Activated CD4-positive, alpha-beta memory T cell treated with anti-CD3 and anti-CD28 coated beads, Interleukin-2, amount 10 ng/mL, durations not matched to agents 7 days and 5 days (primary cell): ENCODE measurements around the gene GAS7. TPM values are rescaled to one million over a fixed set of nuclear protein-coding genes. Genes with fewer than 3 reads are reported as not detected.
"Not testable (repeated sequence)": the region's sequence is repeated elsewhere in the genome, so short reads cannot be mapped to it uniquely, and the experiment has no call there.

Source experiments
- CTCF ChIA-PET: fragments of 350-600 bp; sonication (Branson Sonifier 250); formaldehyde crosslinking; loops from one replicate; lab custom pipeline; 2021; ENCODE audit warnings: antibody characterized with exemption, inconsistent platforms; lab: Charles Lee
- POLR2A ChIA-PET: fragments of 350-600 bp; sonication (Branson Sonifier 250); formaldehyde crosslinking; loops from one replicate; lab custom pipeline; 2021; ENCODE audit warnings: antibody characterized with exemption; lab: Charles Lee
- DNase-seq: peaks from one replicate; pipeline ENCODE4 v3.0.0-alpha.2; 2020
- H3K27ac Mint-ChIP-seq: one replicate; pipeline ENCODE4 v1.8.0; 2021; ENCODE audit warnings: mild to moderate bottlenecking, mixed read lengths
- H3K27me3 Mint-ChIP-seq: one replicate; pipeline ENCODE4 v1.8.0; 2021; ENCODE audit warnings: mixed read lengths
- H3K36me3 Mint-ChIP-seq: one replicate; pipeline ENCODE4 v1.8.0; 2021; ENCODE audit warnings: low read depth, mixed read lengths
- H3K4me1 Mint-ChIP-seq: one replicate; pipeline ENCODE4 v1.8.0; 2021; ENCODE audit warnings: mixed read lengths
- H3K4me3 Mint-ChIP-seq: one replicate; pipeline ENCODE4 v1.8.0; 2021; ENCODE audit warnings: mild to moderate bottlenecking, mixed read lengths
- H3K9me3 Mint-ChIP-seq: one replicate; pipeline ENCODE4 v1.8.0; 2021; ENCODE audit warnings: mixed read lengths
- total RNA-seq, 2 experiments: library from RNA; stranded (reverse); gene quantifications; one replicate each; pipeline ENCODE4 v1.2.3, GENCODE V29; 2021

The GAS7 gene
- total RNA-seq, 2 experiments from 2014 or later: 0.23 to 0.35 TPM

DNA sequence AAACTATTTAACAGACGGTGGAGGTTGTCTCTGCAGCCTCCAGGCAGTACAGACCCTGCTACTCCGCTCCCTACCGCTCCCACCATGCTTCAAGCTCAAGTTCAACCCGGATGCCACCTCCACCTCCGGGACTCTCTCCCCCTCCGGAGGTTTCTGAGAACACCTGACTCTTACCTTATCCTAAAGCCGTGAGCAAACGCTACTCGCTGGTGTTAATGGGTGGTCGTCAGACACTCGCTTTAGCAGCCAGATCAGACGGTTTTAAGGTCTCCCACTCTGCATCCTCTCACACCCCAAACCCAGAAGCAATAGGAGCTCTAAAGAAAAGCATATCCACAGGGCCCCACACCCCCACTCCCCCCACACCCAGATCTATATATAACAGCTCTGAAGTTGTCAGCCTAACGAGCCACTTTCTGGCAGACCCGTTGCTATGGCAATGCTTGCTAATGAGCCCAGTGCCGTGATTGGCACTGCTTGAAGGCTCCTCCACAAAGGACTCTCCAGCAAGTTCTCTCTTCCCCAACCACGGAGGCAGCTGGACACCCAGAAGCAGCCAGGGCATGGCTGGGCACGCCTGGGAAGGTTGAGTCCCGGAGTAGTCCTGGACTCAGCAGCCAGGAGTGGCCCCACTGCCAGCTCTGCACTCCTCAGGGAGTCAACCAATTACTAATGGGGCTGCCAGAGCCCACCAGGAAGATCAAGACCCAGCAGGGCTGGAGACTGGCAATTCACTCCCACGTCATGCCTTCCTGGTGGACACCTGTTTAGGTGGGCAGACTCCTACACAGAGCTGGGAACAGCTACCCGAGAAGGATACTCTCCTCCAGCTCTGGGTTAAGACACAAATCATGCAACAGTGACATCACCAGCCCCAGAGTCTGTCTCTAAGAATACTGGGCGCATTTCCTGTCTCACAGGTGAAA lies 172.2 kb downstream of the GAS7 start:
- H3K9me3 Mint-ChIP-seq: no peaks in the 10 kb centered on the region
- H3K27ac Mint-ChIP-seq: no peak overlapping the region
- H3K4me3 Mint-ChIP-seq: no peak overlapping the region
- H3K27me3 Mint-ChIP-seq: no peaks in the 10 kb centered on the region
- H3K4me1 Mint-ChIP-seq: no peaks in the 10 kb centered on the region
- CTCF ChIA-PET: no interaction called here
- no peaks in the 10 kb centered on the region for H3K36me3 Mint-ChIP-seq
- POLR2A ChIA-PET: no interaction called here
- DNase-seq: no peak

DNA sequence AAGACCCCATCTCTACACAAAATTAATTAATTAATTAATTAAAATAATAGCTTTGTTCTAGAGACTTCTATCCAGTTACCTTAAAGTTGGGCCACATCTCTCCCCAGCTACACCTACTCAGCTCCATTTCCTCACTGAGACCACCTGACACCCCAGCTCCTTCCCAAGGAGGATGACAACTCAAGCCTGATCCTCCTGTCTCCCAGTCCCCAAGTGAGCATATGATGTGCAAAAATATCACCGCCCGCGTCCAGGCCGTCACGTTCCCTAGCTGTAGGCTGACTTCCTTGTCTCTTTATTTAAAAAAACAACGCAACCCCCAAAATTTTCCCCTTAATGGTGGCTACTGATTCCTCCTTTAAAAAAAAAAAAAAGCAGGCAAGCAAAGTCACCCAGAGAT lies 173.2 kb downstream of the GAS7 start:
- ChIA-PET POLR2A (no interaction called here), CTCF (no interaction called here)
- no peak overlapping the region for H3K27ac Mint-ChIP-seq
- DNase-seq: no peak
- H3K9me3 Mint-ChIP-seq: no peaks in the 10 kb centered on the region
- no peaks in the 10 kb centered on the region for H3K4me1 Mint-ChIP-seq
- H3K4me3 Mint-ChIP-seq: no peak overlapping the region
- H3K27me3 Mint-ChIP-seq: no peaks in the 10 kb centered on the region
- H3K36me3 Mint-ChIP-seq: no peaks in the 10 kb centered on the region

DNA sequence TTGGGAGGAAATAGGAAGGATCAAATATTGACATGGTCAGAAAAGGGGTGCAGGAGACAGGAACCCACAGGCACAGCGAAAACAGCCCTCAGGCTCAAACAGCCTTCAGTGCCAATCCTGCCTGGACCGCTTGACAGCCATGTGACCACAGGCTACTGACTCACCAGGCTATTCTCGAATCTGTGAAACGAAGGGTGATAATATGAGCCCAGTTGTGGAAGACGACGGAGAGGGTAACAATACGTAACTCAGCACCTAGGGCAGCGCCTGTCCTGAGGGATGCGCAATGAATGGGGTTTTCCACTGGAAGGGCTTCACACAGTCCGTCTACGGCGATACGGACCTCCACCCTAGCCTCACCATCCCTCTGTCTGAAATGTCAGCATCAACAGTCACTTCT lies 176.0 kb downstream of the GAS7 start:
- H3K9me3 Mint-ChIP-seq: no peaks in the 10 kb centered on the region
- no peaks in the 10 kb centered on the region for H3K36me3 Mint-ChIP-seq
- H3K27me3 Mint-ChIP-seq: no peaks in the 10 kb centered on the region
- DNase-seq: no peak
- ChIA-PET POLR2A (no interaction called here), CTCF (no interaction called here)
- H3K4me3 Mint-ChIP-seq: no peak overlapping the region
- H3K4me1 Mint-ChIP-seq: no peaks in the 10 kb centered on the region
- no peak overlapping the region for H3K27ac Mint-ChIP-seq

DNA sequence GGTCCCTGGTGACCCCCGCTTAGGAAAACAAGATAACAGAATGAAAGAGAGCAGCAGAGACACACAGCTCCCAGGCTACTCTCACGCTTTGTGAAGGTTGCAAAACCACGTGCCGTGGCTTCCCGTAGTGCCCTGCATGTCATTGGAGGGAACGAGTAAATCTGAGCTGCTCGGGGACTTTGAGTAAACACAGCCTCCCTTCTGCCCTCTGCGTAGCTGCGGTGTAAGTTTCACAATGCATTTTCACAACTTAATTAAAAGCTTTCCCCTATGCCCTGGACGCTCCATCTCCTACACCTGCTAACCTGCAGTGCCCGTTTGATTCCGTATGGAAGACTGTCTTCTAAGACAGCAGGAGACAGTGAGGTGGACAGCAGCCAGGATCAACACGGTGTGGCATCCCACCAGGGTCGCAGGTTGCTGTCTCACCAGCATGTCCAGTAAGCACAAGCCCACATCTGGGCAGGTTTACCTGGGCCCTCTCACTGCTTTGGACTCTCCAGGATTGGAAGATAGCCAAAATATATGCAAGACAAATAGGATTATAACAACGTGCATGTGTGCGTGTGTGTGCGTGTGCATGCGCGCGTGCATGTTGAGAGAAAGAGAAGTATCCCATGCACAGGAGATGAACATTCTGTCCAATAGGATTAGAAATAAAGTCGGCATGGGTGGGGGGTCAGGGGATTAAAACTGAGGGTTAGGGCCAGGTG lies 177.0 kb downstream of the GAS7 start:
- Mint-ChIP-seq H3K9me3 (no peaks in the 10 kb centered on the region), H3K27ac (no peak overlapping the region), H3K36me3 (no peaks in the 10 kb centered on the region), H3K4me3 (no peak overlapping the region), H3K4me1 (no peaks in the 10 kb centered on the region), H3K27me3 (no peaks in the 10 kb centered on the region)
- CTCF ChIA-PET: no interaction called here
- POLR2A ChIA-PET: no interaction called here
- DNase-seq: no peak

DNA sequence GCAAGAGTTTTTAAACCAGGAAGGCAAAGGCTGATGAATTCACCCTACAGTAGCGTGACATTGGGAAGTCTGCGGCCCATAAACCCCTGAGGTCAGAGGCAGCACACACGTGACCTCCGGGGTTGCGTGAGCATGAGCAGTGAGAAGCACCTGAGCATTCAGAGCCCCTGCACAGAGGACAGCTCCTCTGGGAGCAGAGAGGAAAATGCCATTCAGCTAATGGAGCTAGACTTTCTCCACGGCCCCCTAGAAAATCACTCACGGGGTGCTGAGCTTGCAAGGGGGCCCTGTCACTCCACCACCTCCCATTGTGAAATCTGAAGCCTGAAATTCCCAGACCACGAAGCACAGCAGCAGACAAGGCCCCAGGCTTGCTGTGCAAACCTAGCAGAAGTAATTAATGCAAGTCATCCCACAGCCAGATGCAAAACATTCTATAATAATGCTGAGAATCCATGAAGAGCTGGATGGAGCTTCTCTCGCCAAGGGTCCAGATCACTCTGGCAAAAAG lies 178.4 kb downstream of the GAS7 start:
- CTCF ChIA-PET: no interaction called here
- no peaks in the 10 kb centered on the region for H3K9me3 Mint-ChIP-seq
- POLR2A ChIA-PET: no interaction called here
- H3K4me3 Mint-ChIP-seq: no peak overlapping the region
- no peaks in the 10 kb centered on the region for H3K27me3 Mint-ChIP-seq
- H3K36me3 Mint-ChIP-seq: no peaks in the 10 kb centered on the region
- no peak for DNase-seq
- no peak overlapping the region for H3K27ac Mint-ChIP-seq
- no peaks in the 10 kb centered on the region for H3K4me1 Mint-ChIP-seq

DNA sequence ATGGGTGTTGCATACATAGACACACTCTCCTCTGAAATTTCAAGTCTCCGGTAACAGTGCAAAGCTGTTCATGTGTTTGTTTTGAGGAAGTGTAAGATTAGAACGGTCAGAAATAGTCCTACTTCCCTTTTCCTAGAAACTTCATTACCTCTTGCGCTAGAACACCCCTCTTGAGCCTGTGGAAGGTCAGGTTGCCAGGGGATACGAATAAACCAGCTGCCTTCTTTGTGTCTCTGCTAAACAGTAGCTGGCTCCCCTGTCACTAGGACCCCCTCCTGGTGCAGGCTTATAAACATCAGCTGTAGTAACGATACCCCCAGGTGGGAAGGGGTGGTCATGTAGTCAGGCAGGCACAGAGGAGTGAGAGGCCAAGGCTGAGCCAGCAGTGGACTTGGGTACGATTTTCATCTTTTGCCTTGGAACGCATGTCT lies 179.9 kb downstream of the GAS7 start:
- POLR2A ChIA-PET: no interaction called here
- Mint-ChIP-seq H3K4me3 (no peak overlapping the region), H3K27ac (no peak overlapping the region), H3K27me3 (no peaks in the 10 kb centered on the region), H3K4me1 (no peaks in the 10 kb centered on the region), H3K9me3 (no peaks in the 10 kb centered on the region), H3K36me3 (no peaks in the 10 kb centered on the region)
- CTCF ChIA-PET: no interaction called here
- no peak for DNase-seq

DNA sequence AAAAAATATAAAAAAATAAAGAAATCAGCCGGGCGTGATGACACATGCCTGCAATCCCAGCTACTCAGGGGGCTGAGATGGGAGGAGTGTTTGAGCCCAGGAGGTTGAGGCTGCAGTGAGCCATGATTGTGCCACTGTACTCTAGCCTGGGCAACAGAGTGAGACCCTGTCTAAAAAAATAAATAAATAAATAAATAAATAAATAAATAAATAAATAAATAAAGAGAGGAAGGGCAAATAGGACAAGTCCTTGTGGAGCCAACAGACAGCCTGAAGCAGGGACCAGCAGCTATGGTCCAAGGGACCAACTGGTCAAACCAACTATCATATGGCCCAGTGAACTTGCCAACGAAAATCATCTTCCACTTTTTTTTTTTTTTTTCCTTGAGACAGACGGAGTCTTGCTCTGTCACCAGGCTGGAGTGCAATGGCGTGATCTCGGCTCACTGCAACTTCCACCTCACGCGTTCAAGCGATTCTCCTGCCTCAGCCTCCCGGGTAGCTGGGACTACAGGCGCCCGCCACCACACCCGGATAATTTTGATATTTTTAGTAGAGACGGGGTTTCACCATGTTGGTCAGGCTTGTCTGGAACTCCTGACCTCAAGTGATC lies 181.3 kb downstream of the GAS7 start:
- H3K4me3 Mint-ChIP-seq, H3K27me3 Mint-ChIP-seq, POLR2A ChIA-PET, DNase-seq, H3K9me3 Mint-ChIP-seq, H3K27ac Mint-ChIP-seq, H3K36me3 Mint-ChIP-seq, H3K4me1 Mint-ChIP-seq, CTCF ChIA-PET: not testable (repeated sequence)

DNA sequence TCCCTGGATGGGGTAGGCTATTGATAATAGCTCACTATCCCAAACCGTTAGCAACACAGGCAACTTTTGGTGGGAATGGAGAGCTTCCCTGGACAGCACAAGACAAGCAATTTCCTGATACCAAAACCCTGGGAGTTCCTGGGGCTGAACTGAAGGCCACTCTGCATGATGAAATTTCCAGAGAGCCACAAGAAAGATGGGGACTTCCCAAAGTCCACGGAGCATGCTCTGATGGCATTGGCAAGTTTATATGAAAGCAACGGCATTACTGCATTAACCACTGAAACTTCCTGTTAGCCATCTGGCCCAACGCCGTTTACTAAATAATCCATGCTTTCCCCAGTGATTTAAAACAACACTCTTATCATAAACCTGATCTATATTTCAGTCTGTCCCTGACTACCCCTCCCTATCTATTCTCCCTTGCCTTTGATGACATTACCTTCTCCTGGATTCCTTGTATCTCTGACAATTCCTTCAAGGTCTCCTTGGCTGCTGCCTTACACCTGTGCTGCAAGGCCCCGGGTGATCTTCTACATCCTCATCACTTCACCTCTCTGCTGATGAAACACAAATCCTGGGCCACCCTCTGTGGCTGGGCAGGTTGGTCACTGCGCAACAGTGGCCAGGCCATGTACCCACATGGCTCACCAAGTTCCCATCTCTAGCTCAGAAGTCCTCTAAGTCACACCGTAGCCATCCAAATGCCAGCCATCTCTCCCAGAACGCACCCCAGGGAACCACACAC lies 184.9 kb downstream of the GAS7 start:
- H3K36me3 Mint-ChIP-seq: no peaks in the 10 kb centered on the region
- no peak overlapping the region for H3K27ac Mint-ChIP-seq
- H3K4me3 Mint-ChIP-seq: no peak overlapping the region
- ChIA-PET CTCF (no interaction called here), POLR2A (no interaction called here)
- no peak for DNase-seq
- H3K9me3 Mint-ChIP-seq: no peaks in the 10 kb centered on the region
- H3K27me3 Mint-ChIP-seq: no peaks in the 10 kb centered on the region
- H3K4me1 Mint-ChIP-seq: no peaks in the 10 kb centered on the region

DNA sequence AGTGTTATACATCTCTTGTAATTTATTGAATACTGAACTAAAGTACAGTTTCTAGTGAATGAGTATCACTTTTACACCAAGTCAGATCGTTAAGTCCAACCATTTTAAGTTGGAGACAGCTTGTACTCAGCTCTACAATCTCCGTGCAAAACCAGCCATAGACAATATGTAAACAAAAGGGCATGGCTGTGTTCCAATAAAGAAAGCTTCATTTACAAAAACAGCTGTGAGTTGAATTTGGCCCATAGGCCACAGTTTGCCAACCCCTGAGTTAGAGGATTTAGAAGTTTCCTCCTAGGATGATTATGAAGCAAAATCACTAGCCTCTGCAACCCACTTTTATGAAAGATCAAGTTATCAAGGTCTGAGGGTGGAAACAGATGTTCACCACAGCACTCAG lies 187.7 kb downstream of the GAS7 start:
- H3K4me3 Mint-ChIP-seq: no peak overlapping the region
- CTCF ChIA-PET: no interaction called here
- no peaks in the 10 kb centered on the region for H3K9me3 Mint-ChIP-seq
- no peaks in the 10 kb centered on the region for H3K27me3 Mint-ChIP-seq
- POLR2A ChIA-PET: no interaction called here
- DNase-seq: no peak
- no peaks in the 10 kb centered on the region for H3K36me3 Mint-ChIP-seq
- no peaks in the 10 kb centered on the region for H3K4me1 Mint-ChIP-seq
- H3K27ac Mint-ChIP-seq: no peak overlapping the region

DNA sequence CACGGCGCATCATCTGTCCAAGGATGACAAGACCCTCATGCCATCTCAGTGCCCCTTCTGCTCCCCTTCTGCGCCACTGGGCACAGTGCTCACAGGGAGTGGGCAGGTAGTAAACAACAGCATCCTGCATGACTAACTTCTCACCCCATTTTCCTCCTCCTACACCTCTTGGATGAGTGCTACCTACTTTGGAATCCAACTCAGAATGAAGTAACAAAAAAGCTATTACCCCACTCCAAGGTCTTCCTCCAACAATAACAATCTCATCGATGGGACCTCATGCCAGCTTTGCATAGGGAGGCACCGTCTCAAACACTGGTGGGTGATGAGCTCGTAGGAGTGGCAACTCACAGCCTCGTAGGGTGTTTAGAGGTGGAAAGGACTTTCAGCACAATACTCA lies 194.7 kb downstream of the GAS7 start:
- ChIA-PET POLR2A (no interaction called here), CTCF (no interaction called here)
- no peak overlapping the region for H3K27ac Mint-ChIP-seq
- DNase-seq: no peak
- H3K27me3 Mint-ChIP-seq: no peaks in the 10 kb centered on the region
- H3K4me1 Mint-ChIP-seq: no peaks in the 10 kb centered on the region
- H3K36me3 Mint-ChIP-seq: no peaks in the 10 kb centered on the region
- H3K4me3 Mint-ChIP-seq: no peak overlapping the region
- peaks cover 10% of the 10 kb centered on the region for H3K9me3 Mint-ChIP-seq

DNA sequence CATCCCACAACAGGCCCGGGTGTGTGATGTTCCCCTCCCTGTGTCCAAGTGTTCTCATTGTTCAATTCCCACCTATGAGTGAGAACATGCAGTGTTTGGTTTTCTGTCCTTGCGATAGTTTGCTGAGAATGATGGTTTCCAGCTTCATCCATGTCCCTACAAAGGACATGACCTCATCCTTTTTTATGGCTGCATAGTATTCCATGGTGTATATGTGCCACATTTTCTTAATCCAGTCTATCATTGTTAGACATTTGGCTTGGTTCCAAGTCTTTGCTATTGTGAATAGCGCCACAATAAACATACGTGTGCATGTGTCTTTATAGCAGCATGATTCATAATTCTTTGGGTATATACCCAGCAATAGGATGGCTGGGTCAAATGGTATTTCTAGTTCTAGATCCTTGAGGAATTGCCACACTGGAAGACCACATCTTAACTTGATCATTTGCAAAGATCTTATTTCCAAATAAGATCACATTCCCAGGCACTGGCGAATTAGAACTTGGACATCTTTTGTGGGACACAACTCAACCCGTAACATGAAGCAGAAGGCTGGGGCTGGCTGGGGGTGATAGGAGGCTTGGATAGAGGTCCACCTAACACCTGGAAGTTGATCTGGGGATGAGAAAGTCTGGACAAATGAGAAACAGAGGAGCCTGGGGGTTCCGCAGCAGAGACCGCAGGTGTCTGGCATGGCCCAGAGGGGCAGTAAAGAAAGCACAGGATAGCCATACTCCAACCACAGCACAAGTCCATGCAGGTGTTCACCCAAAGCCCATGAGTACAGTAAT lies 195.6 kb downstream of the GAS7 start:
- H3K36me3 Mint-ChIP-seq, CTCF ChIA-PET, H3K27me3 Mint-ChIP-seq, H3K27ac Mint-ChIP-seq, POLR2A ChIA-PET, H3K4me1 Mint-ChIP-seq, DNase-seq, H3K4me3 Mint-ChIP-seq: not testable (repeated sequence)
- H3K9me3 Mint-ChIP-seq: peaks cover 10% of the 10 kb centered on the region

DNA sequence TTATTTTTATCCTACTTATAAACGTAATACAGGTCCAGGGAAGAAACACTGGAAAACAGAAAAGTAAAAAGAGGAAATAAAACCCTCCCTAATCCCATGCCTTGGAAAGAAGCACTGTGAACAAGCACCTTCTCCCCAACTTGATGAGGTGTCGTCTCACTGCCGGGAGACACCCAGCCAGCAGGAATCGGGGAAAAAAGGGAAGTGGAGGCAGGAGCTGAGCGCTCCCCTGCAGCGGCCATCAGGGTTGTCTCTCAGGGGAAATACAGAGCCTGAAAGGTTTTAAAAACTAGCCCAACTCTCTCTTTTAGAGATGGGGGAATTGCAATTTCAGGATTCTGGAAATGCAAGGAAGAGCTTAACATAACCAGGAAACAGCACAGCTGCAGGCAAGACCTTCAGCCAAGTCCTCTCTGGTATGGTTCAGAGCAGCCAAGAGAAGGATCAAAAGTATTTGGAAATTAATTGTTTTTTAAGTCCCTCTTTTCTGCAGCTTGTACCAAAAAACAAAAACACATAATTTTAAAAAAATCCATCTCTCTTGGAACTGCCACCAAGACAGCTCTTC lies 197.0 kb downstream of the GAS7 start:
- no peak for DNase-seq
- ChIA-PET CTCF (no interaction called here), POLR2A (no interaction called here)
- no peaks in the 10 kb centered on the region for H3K36me3 Mint-ChIP-seq
- no peak overlapping the region for H3K27ac Mint-ChIP-seq
- no peaks in the 10 kb centered on the region for H3K4me1 Mint-ChIP-seq
- H3K9me3 Mint-ChIP-seq: peaks cover 10% of the 10 kb centered on the region
- H3K4me3 Mint-ChIP-seq: no peak overlapping the region
- H3K27me3 Mint-ChIP-seq: no peaks in the 10 kb centered on the region
